HL-60/S4 (cell line): Measurements from ENCODE around the gene CALU.

Source experiments
- in situ Hi-C: fragments of 300-500 bp; cut with MboI; formaldehyde crosslinking; loops from 2 replicates; pipeline ENCODE4 v1.14.3; 2022; ENCODE audit warnings: low sequenced_read_pairs

CALU gene

DNA sequence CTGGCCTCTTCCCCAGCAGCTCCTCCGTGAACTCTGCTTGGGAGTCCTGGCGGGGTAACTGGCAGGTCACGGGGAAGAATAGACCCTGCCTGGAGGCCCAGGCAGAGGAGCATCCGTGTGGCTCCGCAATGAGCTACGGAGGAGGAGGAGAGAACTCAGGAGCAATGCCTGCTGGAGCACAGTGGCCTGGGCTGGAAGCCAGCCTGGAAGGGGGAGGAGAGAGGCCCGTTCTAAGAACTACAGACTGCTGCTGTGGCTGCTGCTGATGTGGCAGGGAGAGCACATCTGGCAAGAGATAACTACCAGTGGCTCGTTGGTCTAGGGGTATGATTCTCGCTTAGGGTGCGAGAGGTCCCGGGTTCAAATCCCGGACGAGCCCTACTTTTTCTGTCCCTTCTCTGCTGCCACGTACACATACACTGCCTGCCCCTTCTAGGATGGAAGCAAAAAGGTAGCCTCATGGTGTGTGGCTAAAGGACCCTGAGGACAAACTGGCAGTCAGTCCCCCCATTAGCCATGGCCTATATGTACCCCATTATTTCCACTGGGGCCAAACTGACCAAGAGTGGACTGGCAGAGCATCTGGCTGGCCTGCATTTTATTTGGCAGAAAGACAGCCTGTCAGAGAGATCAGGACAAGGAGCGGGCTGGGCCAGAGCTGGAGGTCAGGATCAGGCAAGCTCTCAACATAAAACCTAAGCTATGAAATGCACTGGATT is 44.1 kb downstream of the CALU start:
- in situ Hi-C loops = no loop called here

DNA sequence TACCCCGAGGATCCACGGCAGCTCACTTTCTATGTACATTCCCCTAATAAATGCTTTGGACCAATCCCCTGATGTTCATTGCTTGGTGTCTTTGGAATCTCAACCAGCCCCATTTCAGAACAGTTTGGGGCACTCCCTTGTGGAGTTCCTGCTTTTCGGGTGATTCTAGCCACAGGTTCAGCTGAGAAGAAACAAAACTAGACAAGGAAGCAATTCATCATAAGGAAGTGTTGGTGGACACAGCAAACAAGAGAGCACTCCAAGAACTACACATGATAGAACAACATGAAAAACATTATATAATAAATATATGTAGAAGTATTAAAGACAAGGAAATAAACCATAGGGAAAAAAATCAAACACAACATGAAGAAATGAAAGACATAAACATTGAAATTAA is 46.6 kb downstream of the CALU start:
- in situ Hi-C loops = no loop called here

DNA sequence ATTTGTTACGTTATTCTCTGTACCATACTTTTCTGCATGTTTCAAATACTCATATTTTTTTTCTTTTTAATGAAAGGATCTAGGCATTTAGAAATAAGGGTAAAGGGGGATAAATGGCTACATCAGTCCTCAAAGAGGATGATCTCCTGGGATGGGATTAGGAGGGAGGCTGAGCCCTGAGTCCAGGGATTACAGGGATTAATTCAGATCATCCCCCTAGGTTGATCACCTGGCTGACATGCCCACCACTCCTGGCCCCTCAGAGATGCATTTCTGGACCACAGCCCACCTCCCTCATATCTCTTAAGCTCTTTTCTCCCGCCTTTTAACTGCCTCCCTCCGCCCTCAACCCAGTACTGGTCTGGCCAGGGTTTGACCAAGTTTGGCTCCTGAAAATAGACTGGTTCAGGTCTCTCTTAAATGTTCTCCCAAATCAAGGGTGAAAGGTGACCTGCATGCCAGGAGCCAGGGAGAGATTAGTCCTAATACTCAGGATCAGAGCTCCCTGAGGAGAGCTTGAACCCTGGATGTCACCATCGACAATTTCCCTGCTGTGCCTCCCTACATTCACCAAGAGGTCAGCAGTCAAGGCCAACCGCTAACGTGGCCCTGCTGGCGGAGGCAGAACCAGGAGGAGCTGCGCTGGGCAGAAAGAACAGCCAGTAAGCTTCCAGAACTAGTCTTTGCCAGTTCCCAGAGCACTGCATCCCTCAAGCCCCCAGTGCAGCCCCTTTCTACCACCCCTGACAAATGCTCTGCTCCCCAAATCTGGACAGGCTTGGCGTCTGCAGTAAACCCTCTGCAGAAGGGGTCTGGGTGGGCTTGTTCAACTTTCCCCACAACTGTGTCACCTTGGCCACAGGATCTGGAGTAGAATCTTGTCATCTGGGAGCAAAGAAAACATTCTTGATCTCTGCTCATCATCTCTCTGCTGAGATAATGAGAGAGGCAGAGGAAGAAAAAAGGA is 49.6 kb downstream of the CALU start:
- in situ Hi-C loops = no loop called here

DNA sequence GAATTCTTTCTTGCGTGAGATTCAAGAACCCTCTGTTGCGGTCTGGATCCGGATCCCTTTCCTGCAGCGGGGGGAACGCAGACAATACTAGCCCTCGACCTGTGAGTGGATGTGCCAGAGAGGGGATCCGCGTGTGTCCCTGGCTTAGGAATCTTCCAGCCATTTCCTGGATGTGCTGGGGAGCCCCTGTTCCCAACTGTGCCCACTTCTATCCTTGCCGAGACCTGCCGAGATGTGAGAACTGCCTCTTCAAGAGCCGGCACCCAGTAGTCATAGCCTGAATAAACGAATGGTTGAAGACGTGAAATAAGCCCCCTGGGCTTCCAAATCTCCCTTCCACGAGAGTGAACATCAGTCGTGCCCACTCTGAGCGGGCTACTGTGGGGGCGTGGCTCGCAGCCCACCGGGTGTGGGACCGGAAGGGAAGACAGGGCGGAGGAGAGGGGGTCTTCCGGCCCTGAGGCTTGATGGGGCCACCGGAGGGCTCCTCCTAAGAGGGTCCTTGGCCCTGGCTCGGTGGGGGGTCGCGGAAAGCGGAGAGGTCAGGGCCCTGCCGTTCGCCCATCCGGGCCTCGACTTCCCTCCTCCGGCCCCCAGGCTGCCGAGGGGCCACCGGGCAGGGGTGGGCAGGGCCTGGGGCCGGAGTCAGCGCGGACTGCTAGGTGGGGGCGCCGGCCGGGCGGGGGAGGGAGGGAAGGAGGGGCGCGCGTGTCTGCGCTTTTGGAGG is 51.3 kb downstream of the CALU start:
- in situ Hi-C loops = no loop called here

DNA sequence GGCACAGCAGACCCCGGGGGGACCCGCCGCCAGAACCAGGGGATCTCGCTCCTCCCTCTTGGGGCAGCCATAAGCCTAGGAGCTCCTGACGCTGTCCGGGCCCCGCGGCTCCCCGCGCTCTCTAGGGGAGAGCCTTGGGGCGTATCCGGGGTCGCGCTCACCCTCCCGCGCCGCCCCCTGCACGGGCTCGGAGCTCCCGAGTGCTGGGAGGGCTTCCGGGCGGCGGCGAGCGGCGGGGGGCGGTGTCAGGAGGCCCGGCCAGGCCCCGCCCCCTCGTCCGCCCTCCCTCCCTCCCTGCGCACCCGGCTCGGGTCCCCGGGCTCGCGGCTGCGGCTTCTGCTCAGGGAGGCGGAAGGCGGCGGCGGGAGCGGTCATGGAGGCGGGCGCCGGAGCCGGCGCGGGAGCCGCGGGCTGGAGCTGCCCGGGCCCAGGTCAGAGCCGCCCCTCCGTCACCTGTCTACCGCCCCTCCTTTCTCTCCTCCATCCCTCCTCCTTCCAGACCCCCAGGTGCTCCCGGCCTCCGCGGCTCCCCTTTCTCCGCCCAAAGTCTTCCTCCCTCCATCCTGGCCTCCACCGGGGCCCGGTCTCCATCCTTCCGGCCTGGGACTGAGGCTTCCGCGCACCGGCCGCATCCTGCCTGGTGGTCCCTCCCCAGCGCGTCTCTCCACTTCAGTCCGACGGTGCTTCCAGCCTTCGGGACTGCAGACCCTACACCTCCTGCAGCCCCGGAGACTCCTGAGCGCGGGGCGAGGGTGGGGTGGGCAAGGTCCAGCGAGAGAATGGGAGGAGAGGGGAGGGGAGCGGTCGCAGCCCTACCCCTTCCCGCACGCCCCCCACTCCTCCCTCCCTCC is 52.2 kb downstream of the CALU start, which contains the start of gene CCDC136:
TSS of gene CCDC136 (plus strand) at position 848 of the 851 bp plus-strand sequence. CDS start 444 bp downstream, outside the sequence.
- in situ Hi-C loops = no loop called here

DNA sequence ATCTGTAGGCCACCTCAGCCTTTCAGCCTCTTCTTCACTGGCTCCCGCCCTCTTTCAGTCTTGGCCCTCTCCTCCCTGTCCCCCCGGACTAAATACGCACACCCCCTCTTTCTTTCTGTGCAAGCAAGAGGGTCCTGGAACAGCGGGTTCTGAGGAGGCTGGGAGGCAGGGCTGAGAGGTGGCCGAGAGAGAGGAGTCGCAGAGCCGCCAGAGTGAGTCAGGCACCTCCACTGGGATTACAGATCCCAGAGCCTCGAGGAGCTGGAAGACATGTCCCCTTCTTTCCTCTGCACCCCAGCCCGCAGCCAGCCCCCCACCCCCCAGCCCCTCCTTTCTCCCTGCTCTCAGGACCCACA is 52.8 kb downstream of the CALU start:
- in situ Hi-C loops = no loop called here

DNA sequence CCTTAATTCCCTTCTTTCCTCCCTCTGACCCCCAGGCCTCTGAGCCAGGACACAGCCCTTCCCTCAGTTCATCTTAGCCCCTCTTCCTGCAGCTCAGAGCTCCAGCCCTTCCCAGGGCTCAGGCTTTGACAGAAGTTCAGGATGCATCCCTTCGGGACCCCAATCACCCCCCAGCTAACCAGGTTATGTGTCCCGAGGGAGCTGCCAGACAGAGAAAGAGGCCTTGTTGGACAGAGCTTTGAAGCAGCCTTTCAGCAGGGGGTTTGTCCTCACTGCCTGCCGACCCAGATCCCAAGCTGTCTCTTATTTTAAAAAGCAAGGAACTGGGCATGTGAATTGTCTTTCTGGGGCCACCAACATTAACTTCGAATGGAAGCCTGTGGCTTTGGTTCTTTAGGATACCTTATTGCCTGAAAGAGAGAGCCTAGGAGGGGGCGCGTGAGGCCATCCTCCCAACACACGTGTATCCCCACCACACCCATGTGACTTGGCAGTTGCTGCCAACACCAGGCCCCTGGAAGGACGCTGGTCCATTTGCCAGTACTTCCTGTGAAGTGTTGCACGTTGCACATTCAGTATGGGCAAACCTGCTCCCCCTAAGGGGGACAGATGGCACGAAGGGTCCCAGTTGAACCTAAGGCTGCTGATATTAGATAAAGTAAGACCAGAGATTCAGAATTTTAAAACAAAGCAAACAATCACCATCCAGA is 53.5 kb downstream of the CALU start:
- in situ Hi-C loops = no loop called here

DNA sequence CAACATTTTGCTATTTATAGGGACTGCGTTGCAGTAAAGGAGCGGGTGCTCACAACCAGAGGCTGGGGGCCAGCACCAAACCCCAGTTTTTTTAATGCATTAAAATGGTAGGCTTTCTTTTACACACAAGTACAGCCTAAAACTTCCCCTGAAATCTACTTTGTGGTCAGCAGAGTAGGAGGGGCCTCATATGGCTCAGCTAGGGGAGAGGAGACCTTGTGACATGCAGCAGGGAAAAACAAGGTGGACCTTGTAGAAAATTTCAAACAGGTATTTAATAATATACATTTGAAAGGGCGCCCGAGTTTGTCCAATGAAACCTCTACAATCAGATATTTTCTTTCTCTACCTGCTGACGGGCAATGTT is 54.0 kb downstream of the CALU start:
- in situ Hi-C loops = no loop called here

DNA sequence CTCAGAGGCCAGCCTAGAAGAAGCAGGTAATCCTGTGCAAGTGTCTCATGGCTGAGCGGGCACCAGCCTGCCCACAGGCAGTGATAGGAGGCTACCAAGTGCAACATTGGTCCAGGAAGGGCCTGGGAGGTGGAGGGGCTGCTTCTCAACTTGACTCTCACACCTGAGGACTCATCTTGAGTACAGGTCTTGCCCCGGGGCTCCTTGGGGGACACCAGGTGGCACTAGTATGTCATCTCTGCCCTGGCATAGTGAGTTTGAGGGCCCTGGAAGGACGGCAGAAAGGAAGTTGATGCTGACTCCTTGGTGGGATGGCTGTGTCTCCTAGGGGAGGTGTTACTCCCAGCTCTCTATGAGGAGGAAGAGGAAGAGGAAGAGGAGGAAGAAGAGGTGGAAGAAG is 54.9 kb downstream of the CALU start:
- in situ Hi-C loops = no loop called here

DNA sequence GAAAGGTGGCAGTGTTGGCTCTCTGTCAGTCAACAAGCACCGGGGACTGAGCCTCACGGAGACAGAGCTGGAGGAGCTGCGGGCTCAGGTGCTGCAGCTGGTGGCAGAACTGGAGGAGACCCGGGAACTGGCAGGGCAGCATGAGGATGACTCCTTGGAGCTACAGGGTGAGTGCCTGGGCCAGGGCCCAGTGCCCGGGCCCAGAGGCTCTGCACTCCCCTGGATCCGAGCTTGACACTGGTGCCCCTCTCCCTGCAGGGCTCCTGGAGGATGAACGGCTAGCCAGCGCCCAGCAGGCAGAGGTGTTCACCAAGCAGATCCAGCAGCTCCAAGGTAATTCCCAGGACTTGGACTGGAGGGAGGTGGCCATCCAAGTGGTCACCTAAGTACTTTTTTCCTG is 55.3 kb downstream of the CALU start:
- in situ Hi-C loops = no loop called here

DNA sequence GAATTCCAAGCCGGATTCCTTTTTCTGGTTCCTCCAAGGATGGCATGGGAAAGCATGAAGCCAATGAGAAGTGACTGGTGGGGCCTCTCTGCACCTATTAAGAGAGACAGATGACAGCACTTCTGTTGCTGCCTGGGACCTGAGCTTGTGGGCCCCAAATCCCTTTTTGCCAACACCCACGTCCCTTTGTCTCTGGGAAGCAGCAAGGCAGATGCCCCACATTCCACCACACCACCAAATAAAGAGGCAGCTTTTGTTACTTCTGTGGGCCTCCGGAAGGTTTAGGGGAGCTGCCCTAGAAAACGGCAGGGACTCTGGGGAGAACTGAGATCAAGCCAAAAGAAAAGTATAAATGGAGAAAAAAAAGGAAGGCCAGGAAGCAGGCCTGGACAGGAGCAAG is 56.0 kb downstream of the CALU start:
- in situ Hi-C loops = no loop called here

DNA sequence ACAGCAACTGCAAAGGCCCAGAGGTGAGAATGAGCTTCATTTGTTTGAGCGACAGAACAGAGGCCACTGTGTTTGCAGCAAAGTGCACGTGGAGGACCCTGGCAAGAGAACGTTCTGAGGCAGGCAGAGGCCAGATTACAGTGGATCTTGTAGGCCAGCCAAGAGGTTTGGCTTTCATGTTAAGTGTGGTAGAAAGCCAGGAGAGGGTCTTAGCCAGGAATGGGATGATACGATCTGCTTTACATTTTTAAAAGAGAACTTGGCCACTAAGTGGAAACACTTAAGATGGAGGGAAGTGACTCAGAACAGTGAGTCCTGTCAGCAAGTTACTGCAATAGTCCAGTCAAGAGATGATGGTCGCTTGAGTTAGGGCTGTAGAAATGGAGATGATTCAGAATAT is 57.2 kb downstream of the CALU start:
- in situ Hi-C loops = no loop called here

DNA sequence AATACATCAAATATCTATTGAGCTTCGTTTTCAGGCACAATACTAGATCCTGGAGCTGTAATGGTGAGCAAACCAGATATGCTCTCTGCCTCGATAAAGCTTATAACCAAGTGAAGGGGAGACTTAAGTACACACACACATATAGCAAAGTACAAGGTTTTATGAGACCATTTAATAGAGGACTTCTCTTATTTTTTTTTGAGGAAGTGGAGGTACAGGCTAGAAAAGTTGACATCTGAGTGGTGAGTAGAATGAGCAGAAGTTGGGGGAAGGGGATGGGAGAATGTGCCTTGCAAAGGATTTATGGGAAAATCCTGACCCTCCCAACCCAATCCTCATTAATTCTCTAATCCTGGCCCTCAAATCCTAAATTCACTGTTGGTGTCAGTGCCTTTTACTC is 60.3 kb downstream of the CALU start:
- in situ Hi-C loops = no loop called here

DNA sequence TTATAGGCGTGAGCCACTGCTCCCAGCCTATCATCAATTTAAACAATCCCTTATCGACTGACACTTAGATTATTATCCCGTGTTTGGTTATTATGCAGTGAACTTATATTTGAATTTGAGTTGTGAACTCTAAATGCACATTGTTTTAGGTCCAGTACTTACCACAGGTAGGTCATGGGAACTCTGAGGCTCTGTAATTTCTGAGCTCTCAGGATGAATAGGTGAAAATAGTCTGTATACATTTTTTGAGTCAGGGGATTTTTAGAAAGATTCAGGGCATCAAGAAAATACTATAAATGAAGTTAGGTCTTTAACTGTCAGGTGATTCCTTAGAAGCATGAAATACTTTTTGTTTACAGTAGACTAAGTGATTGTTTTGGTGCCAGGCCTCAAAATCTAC is 61.4 kb downstream of the CALU start:
- in situ Hi-C loops = no loop called here

DNA sequence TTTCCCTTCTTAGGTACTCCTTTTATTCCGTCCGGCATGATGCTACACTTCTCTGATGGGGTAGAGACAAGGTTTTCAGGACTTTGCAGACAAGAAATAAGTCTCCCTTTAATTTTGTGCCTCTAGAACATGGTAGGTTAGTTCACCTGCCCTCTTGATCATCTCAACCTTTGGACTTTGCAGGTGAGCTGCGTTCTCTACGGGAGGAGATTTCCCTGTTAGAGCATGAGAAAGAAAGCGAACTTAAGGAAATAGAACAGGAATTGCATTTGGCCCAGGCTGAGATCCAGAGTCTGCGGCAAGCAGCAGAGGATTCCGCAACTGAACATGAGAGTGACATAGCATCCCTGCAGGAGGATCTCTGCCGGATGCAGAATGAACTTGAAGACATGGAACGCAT is 61.8 kb downstream of the CALU start:
- in situ Hi-C loops = no loop called here

DNA sequence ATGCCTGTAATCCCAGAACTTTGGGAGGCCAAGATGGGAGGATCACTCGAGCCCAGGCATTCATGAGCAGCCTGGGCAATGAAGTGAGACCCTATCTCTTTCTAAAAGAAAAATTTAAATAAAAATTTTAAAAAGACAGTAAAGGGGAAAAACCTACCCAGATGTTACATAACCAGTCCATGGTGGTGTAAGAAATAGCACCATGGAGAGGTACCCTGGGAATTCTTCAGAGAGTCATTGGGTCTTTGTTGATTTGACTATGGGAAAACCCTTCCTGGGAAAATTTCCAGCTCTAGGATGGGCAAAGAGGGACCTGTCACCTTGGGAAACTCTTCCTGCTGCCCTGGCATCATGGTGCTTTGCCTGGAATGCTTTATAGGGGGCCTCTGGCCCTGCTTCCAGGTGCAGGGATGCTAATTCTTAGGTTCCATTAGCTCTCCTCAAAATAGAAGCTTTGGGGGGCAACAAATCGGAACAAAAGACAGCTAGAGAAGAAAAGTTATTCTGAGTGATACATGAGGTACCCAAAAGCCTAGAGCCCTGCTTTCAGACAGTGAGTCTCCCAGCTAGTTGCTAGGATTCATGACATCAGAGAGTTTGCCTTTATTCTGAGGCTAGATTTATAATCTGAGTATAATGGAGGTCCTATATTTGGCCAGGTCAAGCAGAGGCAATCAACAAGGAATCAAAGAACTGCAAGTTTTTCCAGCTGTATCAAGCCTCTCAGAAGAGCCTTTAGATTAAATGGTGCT is 62.7 kb downstream of the CALU start:
- in situ Hi-C loops = no loop called here

DNA sequence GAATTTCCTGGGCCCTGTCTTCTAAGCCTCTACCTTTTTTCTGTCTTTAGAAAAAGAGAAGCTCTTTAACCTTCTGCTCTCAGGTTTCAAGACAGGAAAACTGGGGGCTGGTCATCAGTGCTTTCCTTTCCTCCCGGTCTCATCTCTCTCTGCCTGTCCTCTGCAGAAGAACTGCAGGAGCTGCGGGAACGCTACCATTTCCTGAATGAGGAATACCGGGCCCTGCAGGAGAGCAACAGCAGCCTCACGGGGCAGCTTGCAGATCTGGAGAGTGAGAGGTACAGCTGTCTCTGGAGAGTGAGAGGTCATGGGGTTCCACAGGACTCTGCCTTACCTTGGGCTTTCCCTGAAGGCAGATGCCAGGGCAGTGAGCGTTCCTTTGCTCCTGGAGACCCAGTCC is 65.3 kb downstream of the CALU start:
- in situ Hi-C loops = no loop called here

DNA sequence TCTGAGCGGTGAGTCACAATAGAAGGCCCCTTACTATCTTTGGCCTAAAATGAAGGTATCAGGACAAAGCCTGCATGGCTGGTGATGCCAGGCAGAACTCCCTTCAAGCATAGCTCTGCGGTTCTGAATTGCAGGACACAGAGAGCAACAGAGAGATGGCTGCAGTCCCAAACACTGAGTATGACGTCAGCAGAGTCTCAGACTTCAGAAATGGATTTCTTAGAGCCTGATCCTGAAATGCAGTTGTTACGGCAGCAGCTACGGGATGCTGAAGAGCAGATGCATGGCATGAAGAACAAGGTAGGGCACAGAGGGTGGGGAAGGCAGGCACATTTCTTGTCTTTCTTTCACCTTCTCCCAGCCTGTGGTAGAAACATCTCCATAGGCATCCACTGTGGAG is 66.1 kb downstream of the CALU start:
- in situ Hi-C loops = no loop called here

DNA sequence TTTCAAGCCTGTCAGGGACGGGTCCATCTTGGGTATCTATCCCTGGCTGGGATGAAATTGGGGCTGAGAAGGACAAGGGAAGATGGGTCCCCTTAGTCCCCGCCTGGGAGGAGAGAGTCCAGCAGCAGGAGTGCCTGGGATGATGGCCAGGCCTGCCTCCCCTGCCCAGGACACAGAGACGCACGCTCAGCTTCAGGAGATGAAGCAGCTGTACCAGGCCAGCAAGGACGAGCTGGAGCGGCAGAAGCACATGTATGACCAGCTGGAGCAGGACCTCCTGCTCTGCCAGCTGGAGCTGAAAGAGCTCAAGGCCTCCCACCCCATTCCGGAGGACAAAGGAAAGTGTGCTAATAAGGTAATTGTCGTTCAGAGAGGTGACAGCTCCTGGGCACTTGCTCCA is 68.0 kb downstream of the CALU start:
- in situ Hi-C loops = no loop called here
